HL-60 (cell line): ENCODE measurements around the gene LDLRAD3.

Experiments
- DNase-seq, 2 experiments: peaks; one replicate each; pipeline ENCODE4 v3.0.0-alpha.2; 2010 to 2020; ENCODE audit warnings: low read depth in 1 of 2, low spot score in 1 of 2
- H3K27ac ChIP-seq: fragments of 250-450 bp; sonication (Bioruptor Pico); replicated peaks from 2 replicates; pipeline ENCODE4 v1.5.1; 2020; ENCODE audit warnings: mild to moderate bottlenecking, moderate library complexity
- H3K27me3 ChIP-seq: fragments of 250-450 bp; sonication (Bioruptor Pico); 2 replicates; pipeline ENCODE4 v1.5.1; 2021; ENCODE audit warnings: mild to moderate bottlenecking, moderate library complexity; ENCODE audit not compliant: insufficient read depth, poor library complexity, severe bottlenecking
- H3K4me3 ChIP-seq: replicated peaks from 2 replicates; pipeline ENCODE4 v1.5.1; 2011; ENCODE audit warnings: mild to moderate bottlenecking, control low read depth, low read length; ENCODE audit not compliant: insufficient read depth
- GABPA ChIP-seq: IDR thresholded peaks from 2 replicates; pipeline ENCODE4 v1.6.1; 2012; ENCODE audit warnings: low read depth
- POLR2AphosphoS5 ChIP-seq: IDR thresholded peaks from 2 replicates; pipeline ENCODE4 v1.6.1; 2012; ENCODE audit warnings: low read depth
- REST ChIP-seq: IDR thresholded peaks from 2 replicates; pipeline ENCODE4 v1.6.1; 2012; ENCODE audit warnings: low read depth; ENCODE audit not compliant: insufficient replicate concordance
- SPI1 ChIP-seq: IDR thresholded peaks from 2 replicates; pipeline ENCODE4 v1.6.1; 2012; ENCODE audit warnings: low read depth, mild to moderate bottlenecking, borderline replicate concordance
- TF ChIP-seq, protein P1 (sequence below): IDR thresholded peaks from one replicate; pipeline ENCODE4 v1.5.1; 2011; ENCODE audit warnings: low read length, control low read depth, inconsistent platforms; ENCODE audit not compliant: insufficient read depth

LDLRAD3 gene

DNA sequence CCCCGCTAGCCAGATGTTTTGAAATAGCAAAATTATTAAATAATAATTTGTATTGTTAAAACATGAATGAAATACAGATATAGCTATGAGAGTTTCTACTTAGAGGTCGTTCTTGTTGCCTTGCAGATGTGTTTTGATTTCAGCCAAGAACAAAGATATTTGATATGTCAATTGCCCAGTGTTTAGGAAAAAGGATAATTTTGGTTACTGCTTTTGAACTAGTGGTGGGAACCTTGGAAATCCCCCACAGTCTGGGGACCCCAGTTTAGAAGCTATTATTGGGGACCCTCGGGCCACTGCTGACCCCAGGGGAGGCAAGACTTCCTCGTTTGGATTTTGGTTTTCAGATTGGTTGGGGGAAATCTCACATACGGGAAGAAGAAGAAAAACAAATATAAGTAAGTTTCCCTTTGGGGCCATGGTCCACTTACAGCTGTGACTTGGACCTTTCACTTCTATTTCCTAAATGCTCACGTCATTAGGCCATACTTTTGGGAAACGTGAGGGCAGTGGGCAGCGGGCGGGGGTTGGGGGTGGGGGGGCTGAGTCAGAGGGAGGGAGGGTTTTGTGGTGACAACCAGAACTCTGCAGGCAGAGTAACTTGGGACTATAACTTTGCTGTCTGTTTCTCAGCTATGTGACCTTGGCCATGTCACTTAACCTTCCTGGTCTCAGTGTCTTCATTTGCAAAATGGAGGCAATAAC is 37.0 kb downstream of the LDLRAD3 start:
- H3K27ac ChIP-seq: no peak overlapping the region
- no peak overlapping the region for H3K4me3 ChIP-seq
- no peak for DNase-seq
- H3K27me3 ChIP-seq: no peaks in the 10 kb centered on the region
- TF ChIP-seq POLR2AphosphoS5 (no peak), REST (no peak), SPI1 (no peak), GABPA (no peak)
- TF ChIP-seq, protein P1, sequence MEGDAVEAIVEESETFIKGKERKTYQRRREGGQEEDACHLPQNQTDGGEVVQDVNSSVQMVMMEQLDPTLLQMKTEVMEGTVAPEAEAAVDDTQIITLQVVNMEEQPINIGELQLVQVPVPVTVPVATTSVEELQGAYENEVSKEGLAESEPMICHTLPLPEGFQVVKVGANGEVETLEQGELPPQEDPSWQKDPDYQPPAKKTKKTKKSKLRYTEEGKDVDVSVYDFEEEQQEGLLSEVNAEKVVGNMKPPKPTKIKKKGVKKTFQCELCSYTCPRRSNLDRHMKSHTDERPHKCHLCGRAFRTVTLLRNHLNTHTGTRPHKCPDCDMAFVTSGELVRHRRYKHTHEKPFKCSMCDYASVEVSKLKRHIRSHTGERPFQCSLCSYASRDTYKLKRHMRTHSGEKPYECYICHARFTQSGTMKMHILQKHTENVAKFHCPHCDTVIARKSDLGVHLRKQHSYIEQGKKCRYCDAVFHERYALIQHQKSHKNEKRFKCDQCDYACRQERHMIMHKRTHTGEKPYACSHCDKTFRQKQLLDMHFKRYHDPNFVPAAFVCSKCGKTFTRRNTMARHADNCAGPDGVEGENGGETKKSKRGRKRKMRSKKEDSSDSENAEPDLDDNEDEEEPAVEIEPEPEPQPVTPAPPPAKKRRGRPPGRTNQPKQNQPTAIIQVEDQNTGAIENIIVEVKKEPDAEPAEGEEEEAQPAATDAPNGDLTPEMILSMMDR: no peak

DNA sequence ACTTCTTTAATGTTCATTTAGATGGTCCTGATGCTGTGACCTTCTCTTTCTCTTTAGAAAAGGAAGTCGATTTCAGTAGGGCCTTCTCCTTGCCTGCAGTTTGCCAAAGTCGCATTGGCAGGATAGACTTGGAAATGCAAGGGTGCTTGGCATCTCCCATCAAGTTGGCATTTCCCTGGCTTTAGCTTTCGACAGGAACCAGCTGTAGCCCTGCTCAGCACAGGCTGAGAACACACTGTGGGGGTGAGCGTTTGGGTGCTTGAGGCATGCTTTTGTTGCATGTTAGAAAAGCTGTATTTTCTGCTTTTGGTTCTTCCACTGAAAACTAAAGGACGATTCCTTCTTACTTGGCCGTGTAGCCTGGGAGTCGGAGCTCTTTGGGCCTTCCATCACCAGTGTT is 37.7 kb downstream of the LDLRAD3 start:
- DNase-seq: no peak
- TF ChIP-seq GABPA (no peak), SPI1 (no peak), POLR2AphosphoS5 (no peak), REST (no peak)
- TF ChIP-seq, protein P1: no peak
- Histone ChIP-seq H3K27me3 (no peaks in the 10 kb centered on the region), H3K27ac (no peak overlapping the region), H3K4me3 (no peak overlapping the region)

GRCh38 chr11:35982061-35982460 is 38.2 kb downstream of the LDLRAD3 start:
- no peak for DNase-seq
- H3K27ac ChIP-seq: no peak overlapping the region
- TF ChIP-seq REST (no peak), POLR2AphosphoS5 (no peak), GABPA (no peak), SPI1 (no peak)
- TF ChIP-seq, protein P1: no peak
- no peak overlapping the region for H3K4me3 ChIP-seq
- H3K27me3 ChIP-seq: no peaks in the 10 kb centered on the region
